GM18502 (cell line): ENCODE results near the gene ELOVL1.

Experiments used
- ATAC-seq: cut with Tn5 transposase; IDR thresholded peaks from one replicate; pipeline ENCODE4 v1.9.1; 2021; ENCODE audit warnings: mild to moderate bottlenecking; ENCODE audit not compliant: unreplicated experiment, poor library complexity

The ELOVL1 gene

GRCh38 chr1:43337588-43337987, 30.2 kb downstream of the ELOVL1 start, which contains the start of gene MPL:
Gene MPL (plus strand): TSS chr1:43337818. CDS start chr1:43337849, 31 bp downstream.
- ATAC-seq, result no peak

GRCh38 chr1:43334453-43335205, 33.2 kb downstream of the ELOVL1 start:
- ATAC-seq, result no peak

- ATAC-seq, result no peak
Measured at GRCh38 chr1:43331688-43332087, 36.1 kb downstream of the ELOVL1 start.

DNA sequence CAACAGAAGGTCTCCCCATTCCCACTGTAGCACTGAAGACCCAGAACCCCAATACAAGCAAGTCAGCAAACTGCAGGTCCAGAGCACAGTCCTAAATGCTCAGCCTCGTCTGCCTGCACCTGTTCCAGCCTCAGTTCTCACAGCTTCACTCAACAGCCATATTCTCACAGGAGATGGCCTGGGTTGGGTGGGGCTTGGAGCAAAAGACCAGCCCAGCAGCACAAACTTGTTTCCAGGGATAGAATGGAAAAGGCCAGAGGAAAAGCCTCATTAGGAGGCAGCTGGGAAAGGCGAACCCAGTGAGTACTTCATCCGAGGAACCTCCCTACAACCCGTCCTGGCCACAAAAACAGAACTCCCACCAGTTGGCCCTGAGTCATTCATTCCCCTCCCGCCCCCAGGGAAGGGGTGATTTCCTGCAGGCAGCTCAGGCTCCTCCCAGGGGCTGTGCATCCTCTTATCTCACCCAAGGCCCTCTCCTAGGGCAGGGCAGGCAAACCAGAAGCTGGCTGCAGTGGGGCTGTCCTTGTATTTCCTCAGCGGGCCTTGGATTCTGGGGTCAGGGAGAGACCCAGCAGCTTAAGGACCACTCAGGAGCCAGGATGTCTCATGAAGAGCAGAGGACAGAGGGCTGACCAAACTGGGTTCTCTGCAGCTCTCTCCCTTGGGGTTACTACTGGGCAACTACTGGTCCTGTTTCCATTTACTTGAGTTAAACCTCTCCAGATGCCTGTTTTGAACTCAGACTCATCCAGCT, 37.6 kb downstream of the ELOVL1 start:
- no peak for ATAC-seq

DNA sequence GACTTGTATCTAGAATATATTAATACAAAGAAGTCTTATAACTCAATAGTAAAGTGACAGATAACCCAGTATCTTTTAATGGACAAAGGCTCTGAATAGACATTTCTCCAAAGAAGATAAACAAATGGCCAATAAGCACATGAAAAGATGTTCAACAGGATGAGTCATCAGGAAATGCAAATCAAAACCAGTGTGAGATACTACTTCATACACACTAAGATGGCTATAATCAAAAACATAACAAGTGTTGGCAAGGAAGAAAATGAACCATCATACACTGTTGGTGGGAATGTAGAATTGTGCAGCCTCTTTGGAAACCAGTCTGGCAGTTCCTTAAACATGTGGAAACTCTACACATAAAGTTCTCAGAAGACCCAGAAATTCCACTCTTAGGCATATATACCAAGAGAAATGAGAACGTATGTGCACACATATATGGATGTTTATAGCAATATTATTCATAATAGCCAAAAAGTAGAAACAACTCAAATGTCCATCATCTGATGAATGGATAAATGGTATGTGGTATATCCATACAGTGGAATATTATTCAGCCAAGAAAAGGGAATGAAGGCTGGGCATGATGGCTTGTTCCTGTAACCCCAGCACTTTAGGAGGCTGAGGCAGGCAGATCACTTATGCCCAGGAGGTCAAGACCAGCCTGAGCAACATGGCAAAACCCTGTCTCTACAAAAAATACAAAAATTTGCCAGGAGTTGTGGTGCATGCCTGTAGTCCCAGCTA, 40.1 kb downstream of the ELOVL1 start:
- no peak for ATAC-seq

DNA sequence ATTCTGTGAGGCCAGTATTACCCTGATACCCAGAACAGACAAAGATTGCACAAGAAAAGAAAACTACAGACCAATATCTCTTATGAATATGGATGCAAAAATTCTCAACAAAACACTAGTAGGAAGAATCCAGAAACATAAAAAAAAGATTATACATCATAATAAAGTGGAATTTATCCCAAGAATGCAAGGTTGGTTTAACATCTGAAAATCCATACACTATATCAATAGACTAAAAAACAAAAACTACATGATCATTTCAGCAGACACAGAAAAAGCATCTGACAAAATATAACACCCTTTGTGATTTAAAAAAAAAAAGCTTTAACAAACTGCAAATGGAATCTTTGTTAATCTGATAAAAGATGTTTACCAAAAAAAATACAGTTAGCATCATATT, 42.4 kb downstream of the ELOVL1 start:
- ATAC-seq, result no peak

DNA sequence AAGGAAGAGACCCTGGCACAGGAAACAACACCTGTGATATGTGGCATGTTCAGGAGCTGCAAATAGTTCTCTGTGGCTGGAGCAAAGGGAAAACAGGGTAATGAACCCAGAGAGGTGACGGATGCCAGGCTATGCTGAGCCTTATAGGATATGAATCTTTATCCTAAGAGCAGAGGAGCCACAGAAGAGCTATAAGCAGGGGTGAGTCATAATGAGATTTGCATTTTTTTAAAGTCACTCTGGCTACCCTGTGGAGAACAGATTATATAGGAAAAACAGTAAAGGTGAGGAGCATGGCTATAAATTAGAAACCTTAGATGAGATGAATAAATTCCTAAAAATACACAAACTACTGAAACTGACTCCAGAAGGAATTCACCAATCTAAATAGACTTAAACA, 43.0 kb downstream of the ELOVL1 start:
- no peak for ATAC-seq

DNA sequence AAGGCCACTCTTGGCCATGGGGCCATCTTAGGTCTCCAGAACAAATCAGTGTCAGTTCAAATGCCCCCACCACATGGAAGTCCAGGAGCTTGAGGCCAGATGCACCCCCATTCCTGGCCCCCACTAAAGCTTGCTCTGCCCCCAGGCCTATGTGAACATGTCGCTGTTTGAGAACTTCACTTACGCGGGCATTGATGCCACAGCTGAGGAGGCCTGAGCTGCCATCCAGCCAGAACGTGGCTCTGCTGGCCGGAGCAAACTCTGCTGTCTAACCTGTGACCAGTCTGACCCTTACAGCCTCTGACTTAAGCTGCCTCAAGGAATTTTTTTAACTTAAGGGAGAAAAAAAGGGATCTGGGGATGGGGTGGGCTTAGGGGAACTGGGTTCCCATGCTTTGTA, 45.3 kb downstream of the ELOVL1 start:
- ATAC-seq, result no peak

- no peak for ATAC-seq
Measured at GRCh38 chr1:43321331-43321891, 46.4 kb downstream of the ELOVL1 start.

DNA sequence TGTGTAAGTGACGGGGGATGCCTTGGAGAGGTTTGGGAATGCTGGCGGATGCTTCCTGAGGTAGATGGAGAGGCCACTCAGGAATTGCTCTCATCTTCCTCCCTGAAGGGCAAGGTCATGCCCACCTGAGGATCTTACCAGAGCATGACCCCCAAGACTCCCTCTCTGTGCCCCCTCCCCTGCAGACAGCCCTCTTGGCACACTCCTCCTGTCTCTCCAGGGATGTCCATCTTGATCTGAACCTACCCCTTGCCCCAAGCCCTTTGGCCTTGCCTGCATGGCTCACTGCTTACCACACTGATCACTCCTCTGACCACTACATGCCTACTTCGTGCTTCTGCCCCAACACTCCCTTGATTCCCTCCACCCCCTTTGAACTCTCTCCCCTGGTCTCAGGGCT, 48.0 kb downstream of the ELOVL1 start:
- no peak for ATAC-seq

- no peak for ATAC-seq
Measured at GRCh38 chr1:43319288-43319687, 48.5 kb downstream of the ELOVL1 start.

GRCh38 chr1:43318831-43319230, 49.0 kb downstream of the ELOVL1 start:
- ATAC-seq, result no peak

DNA sequence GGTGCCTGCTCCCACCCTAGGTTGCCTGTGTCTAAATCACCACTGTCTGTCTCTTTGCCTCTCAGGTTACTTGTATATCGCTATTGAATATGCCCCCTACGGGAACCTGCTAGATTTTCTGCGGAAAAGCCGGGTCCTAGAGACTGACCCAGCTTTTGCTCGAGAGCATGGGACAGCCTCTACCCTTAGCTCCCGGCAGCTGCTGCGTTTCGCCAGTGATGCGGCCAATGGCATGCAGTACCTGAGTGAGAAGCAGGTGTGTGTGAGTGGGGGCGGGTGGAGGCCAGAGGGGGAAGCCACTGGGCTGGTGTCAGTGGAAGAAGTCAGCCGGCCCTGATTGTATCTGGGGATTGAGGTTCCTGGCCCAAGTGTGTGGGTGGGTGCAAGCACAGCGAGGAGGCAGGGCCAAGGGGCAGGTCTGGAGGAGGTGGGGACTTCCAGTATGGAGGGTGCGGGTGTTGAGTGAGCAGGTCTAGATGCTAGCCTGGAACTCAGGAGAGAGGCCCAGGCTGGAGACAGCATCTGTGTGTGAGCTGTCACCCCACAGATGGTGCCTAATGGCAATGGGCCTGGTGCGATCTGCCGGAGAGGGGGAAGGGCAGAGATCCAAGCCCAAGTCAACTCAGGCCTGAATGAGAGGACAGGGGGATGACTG, 49.9 kb downstream of the ELOVL1 start:
- ATAC-seq, result no peak

GRCh38 chr1:43316738-43317520, 50.9 kb downstream of the ELOVL1 start:
- no peak for ATAC-seq

DNA sequence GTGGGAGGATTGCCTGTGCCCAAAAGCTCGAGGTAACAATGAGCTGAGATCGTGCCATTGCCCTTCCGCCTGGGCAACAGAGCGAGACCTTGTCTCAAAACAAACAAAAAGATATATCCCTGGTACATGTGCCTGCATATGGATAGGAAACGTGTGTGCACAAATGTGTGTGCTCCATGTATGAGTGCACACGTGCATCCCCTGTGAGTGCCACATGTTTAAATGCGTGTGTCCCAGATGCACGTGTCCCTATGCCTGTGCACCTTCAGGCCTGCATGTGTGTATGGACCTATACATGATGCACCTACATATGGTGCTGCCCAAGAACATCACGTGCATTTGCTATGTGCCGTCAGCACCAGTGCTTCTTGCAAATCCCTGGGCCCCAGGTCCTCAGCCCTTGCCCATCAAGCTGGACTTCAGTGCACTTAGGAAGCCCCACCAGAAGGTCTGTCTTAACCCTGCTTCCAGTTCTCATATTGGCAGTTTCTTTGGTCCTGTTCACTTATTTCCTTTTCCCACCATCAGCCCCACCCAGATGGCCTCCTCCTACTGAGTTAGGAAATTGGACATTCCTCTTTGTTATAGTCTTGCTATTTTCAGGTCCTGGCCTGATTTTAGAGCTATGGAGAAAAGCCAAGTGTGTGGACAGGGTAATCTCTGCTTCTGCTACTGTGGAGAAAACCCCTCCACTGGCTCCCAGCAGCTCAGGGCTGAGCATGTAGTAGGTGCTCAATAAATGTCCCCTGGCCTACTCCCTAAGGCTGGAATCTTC, 51.7 kb downstream of the ELOVL1 start:
- ATAC-seq, result no peak

DNA sequence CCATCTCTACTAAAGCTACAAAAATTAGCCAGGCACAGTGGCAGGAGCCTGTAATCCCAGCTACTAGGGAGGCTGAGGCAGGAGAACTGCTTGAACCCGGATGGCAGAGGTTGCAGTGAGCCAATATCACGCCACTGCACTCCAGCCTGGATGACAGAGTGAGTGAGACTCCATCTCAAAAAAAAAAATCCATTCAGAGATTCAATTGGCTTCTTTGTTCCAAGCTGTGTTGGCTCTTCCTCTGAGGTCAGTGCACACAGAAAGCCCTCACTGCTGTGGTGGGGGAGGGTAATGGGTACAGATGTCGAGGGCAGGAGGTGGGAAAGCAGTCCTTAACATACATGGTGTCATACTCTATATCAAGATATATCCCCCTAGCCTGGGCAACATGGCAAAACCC, 52.3 kb downstream of the ELOVL1 start:
- ATAC-seq, result no peak

DNA sequence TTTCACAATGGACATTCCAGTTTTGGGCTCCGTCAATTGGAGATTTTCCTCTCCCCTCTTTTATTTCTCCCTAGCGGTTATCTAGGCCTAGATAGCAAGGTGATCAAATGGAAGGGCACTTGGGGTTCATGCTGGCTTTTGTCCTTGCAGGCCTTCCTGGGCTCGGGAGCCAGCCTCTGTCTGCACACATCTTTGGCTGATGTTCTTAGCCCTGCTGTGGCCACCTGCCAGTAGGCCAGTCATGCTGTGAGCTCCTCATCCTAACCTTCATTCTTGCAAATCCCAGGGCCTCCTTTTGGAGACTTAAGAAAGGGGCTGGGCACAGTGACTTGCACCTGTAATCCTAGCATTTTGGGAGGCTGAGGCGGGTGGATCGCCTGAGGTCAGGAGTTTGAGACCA, 53.6 kb downstream of the ELOVL1 start:
- ATAC-seq, result no peak

- ATAC-seq, result no peak
Measured at GRCh38 chr1:43313771-43314170, 54.0 kb downstream of the ELOVL1 start.
